Heart right ventricle (tissue), 16 donors: Measurements from ENCODE around the gene EFCAB6. TPM values are rescaled to one million over a fixed set of nuclear protein-coding genes. Genes with fewer than 3 reads are reported as not detected.

Experiments used
- ATAC-seq, 8 donors: fragments of 200-7000 bp; cut with Tn5 transposase; one replicate each; pipeline ENCODE4 v1.9.1; 2020; ENCODE audit warnings: mild to moderate bottlenecking in 8 of 8, moderate library complexity in 8 of 8, moderate number of reproducible peaks in 1 of 8
- DNase-seq, 2 donors: peaks; one replicate each; pipeline ENCODE4 v3.0.0-alpha.2; 2020
- H3K27ac ChIP-seq, 10 donors: fragments of 200-600 bp; sonication (generic) in 2 of 10; one replicate each; pipeline versions ENCODE4 v1.5.0 to v1.8.0; 2020 to 2022; ENCODE audit warnings: mild to moderate bottlenecking in 3 of 10
- H3K27me3 ChIP-seq, 7 donors: fragments of 200-600 bp; one replicate each; pipeline ENCODE4 v1.8.0; 2021 to 2022; ENCODE audit warnings: mild to moderate bottlenecking in 2 of 7
- H3K36me3 ChIP-seq, 9 donors: fragments of 200-600 bp; sonication (generic) in 1 of 9; one replicate each; pipeline versions ENCODE4 v1.5.0 to v1.8.0; 2020 to 2022; ENCODE audit warnings: mild to moderate bottlenecking in 2 of 9
- H3K4me1 ChIP-seq, 9 donors: fragments of 200-600 bp; sonication (generic) in 1 of 9; one replicate each; pipeline versions ENCODE4 v1.5.0 to v1.8.0; 2020 to 2022; ENCODE audit warnings: mild to moderate bottlenecking in 4 of 9
- H3K4me3 ChIP-seq, 10 donors: fragments of 200-600 bp; sonication (generic) in 2 of 10; one replicate each; pipeline versions ENCODE4 v1.5.0 to v1.8.0; 2020 to 2022; ENCODE audit warnings: mild to moderate bottlenecking in 7 of 10, moderate library complexity in 2 of 10
- H3K9me3 ChIP-seq, 11 donors: fragments of 200-600 bp in 10 of 11; sonication (generic) in 2 of 11; one replicate each; pipeline versions ENCODE4 v1.5.0 to v1.8.0; 2013 to 2022; ENCODE audit warnings: mild to moderate bottlenecking in 2 of 11, control low read depth in 1 of 11, moderate library complexity in 1 of 11
- CTCF ChIP-seq, 9 donors: fragments of 200-600 bp; sonication (generic) in 2 of 9; IDR thresholded peaks; one replicate each; pipeline versions ENCODE4 v1.5.0 to v1.8.0; 2021 to 2022; ENCODE audit warnings: antibody characterized with exemption in 9 of 9, mild to moderate bottlenecking in 5 of 9, moderate library complexity in 1 of 9
- WGBS, 2 donors: extraction: QIAGEN DNeasy Blood & Tissue Kit; methylation state at CpG; one replicate each; pipeline ENCODE4 v1.1.7; 2013; ENCODE audit warnings: inconsistent platforms in 1 of 2; 5-methylcytosine and 5-hydroxymethylcytosine counted together
- intact Hi-C, 10 donors: fragments of 100-400 bp; cut with DNase I; formaldehyde crosslinking; loops; one replicate each; pipeline versions ENCODE4 v1.11.1 to v1.14.2; 2022
- polyA plus RNA-seq, 2 donors: library from polyadenylated mRNA; stranded (reverse); fragments of 200-250 nt; gene quantifications; one replicate each; pipeline ENCODE4 v1.2.3, GENCODE V29; 2013
- total RNA-seq, 10 donors: library from RNA; stranded (reverse); fragmentation: NEBNext Ultra II Directional in 3 of 10; extraction: Animal tissue kit (Norgen Biotek cat#: 25700) in 3 of 10; gene quantifications; one replicate each; pipeline versions ENCODE4 v1.2.1 to v1.2.4, GENCODE V29; 2021 to 2023
- donor health status: Arrhythmogenic right ventricular cardiomyopathy.
- donor health status: ischemic (EF 13 %, LVEDD 7.1; RV severe dilation, severe dysfunction).
- donor health status: healthy with polysubstance abuse.
- donor health status: DM: no; HTN: yes; CAD: no.
- donor health status: DM: no; HTN: no; CAD: no.
- donor health status: ischemic (EF 25% LVEDD 6.9; RV normal size, moderate dysfunction).
- donor health status: ischemic (EF 25% LVEDD 5.7; RV mildly dilated, moderate dysfunction).
- donor health status: healthy.
- donor health status: DM: yes; HTN: yes; CAD: no.
- donor health status: Ischemic cardiomyopathy.
- donor health status: ischemic (EF 35%, LVEDD 5.7; RV mildly dilated, moderate dysfunction).
- donor health status: nonischemic (EF 11% LVEDD 7.7; RV severe dilation, severe dysfunction).
- donor health status: DM: yes; HTN: yes; CAD: no.
- donor health status: PGD.
- donor health status: ischemic (EF 29% LVEDD 5.4; RV normal size, mild dysfunction).
- donor health status: nonischemic (EF 23%, LVEDD 6.1; RV moderate dilation, normal function).

EFCAB6 gene
- total and polyA plus RNA-seq, 12 donors: 0.25 to 4.3 (median 1.8) TPM

GRCh38 chr22:43591380-43591779, 220.7 kb downstream of the EFCAB6 start:
- no peak for ATAC-seq
- Histone ChIP-seq H3K36me3 (no peaks in the 10 kb centered on the region), H3K4me1 (no peaks in the 10 kb centered on the region), H3K27me3 (no peaks in the 10 kb centered on the region), H3K9me3 (peaks cover 0 to 37% (median 0%) of the 10 kb centered on the region in 11 donors), H3K27ac (no peak overlapping the region), H3K4me3 (no peak overlapping the region)
- DNase-seq: no peak
- 79 to 80% methylated on average over 6 of the region's 6 CpGs for WGBS, 2 donors
- TF ChIP-seq CTCF (IDR thresholded peaks at IDR 0.05): no peak
- intact Hi-C loops: no loop called here

- WGBS, 2 donors: 0 to 63% methylated on average over 1 of the region's 1 CpG
- H3K9me3 ChIP-seq: peaks cover 0 to 40% (median 7%) of the 10 kb centered on the region in 11 donors
- no peaks in the 10 kb centered on the region for H3K27me3 ChIP-seq
- no peaks in the 10 kb centered on the region for H3K36me3 ChIP-seq
- ATAC-seq (no peak), DNase-seq (no peak)
- H3K4me1 ChIP-seq: no peaks in the 10 kb centered on the region
- intact Hi-C loops: no loop called here
- H3K4me3 ChIP-seq: no peak overlapping the region
- H3K27ac ChIP-seq: no peak overlapping the region
- TF ChIP-seq CTCF (IDR thresholded peaks at IDR 0.05): no peak
Measured at GRCh38 chr22:43587574-43587973, 224.5 kb downstream of the EFCAB6 start.

- H3K36me3 ChIP-seq: no peaks in the 10 kb centered on the region
- peaks cover 0 to 40% (median 7%) of the 10 kb centered on the region in 11 donors for H3K9me3 ChIP-seq
- no peak for DNase-seq
- no peak for TF ChIP-seq CTCF (IDR thresholded peaks at IDR 0.05)
- no peaks in the 10 kb centered on the region for H3K4me1 ChIP-seq
- intact Hi-C loops: no loop called here
- no peaks in the 10 kb centered on the region for H3K27me3 ChIP-seq
- ATAC-seq: no peak
- H3K4me3 ChIP-seq: no peak overlapping the region
- WGBS, 2 donors: 69 to 74% methylated on average over 2 of the region's 2 CpGs
- H3K27ac ChIP-seq: no peak overlapping the region
Measured at GRCh38 chr22:43583501-43583900, 228.6 kb downstream of the EFCAB6 start.

- Histone ChIP-seq H3K9me3 (peaks cover 0 to 31% (median 7%) of the 10 kb centered on the region in 11 donors), H3K4me1 (no peaks in the 10 kb centered on the region), H3K36me3 (no peaks in the 10 kb centered on the region), H3K27ac (no peak overlapping the region), H3K27me3 (peaks cover 0 to 6% (median 0%) of the 10 kb centered on the region in 7 donors), H3K4me3 (no peak overlapping the region)
- TF ChIP-seq CTCF (IDR thresholded peaks at IDR 0.05): no peak
- 84 to 91% methylated on average over 1 of the region's 1 CpG for WGBS, 2 donors
- intact Hi-C loops: no loop called here
- ATAC-seq: no peak
- DNase-seq: no peak
Measured at GRCh38 chr22:43582394-43582793, 229.7 kb downstream of the EFCAB6 start.
